Myocyte (in vitro differentiated cells): Measurements from ENCODE around the gene WDR62. TPM values are rescaled to one million over a fixed set of nuclear protein-coding genes. Genes with fewer than 3 reads are reported as not detected.

ENCODE experiments used
- DNase-seq: peaks from one replicate; pipeline ENCODE4 v3.0.0-alpha.2; 2012; ENCODE audit warnings: low read depth
- total RNA-seq: library from RNA; depleted of rRNA; stranded (reverse); fragments of >200 nt; gene quantifications from 2 replicates; pipeline ENCODE4 v1.2.3, GENCODE V29; 2014

The WDR62 gene
- total RNA-seq, 1 donor from 2014 or later: 5.3 TPM

- peak; percentile 97 for DNase-seq
Observed at GRCh38 chr19:36139473-36140303, 85.0 kb downstream of the WDR62 start, which contains the start of gene CAPNS1. Gene CAPNS1 (plus strand): TSS chr19:36140066. CDS start chr19:36141012, 946 bp downstream.

- DNase-seq: peak; percentile 63
Observed at GRCh38 chr19:36140304-36141038, 85.8 kb downstream of the WDR62 start.

GRCh38 chr19:36141039-36141927 is 86.6 kb downstream of the WDR62 start:
- peak; percentile 87 for DNase-seq

- DNase-seq: no peak
Observed at GRCh38 chr19:36142046-36142445, 87.3 kb downstream of the WDR62 start.

- DNase-seq: no peak
Observed at GRCh38 chr19:36142496-36142895, 87.8 kb downstream of the WDR62 start.

GRCh38 chr19:36144624-36145023 is 89.9 kb downstream of the WDR62 start:
- no peak for DNase-seq

- DNase-seq: no peak
Observed at GRCh38 chr19:36149673-36150406, 95.1 kb downstream of the WDR62 start.

DNA sequence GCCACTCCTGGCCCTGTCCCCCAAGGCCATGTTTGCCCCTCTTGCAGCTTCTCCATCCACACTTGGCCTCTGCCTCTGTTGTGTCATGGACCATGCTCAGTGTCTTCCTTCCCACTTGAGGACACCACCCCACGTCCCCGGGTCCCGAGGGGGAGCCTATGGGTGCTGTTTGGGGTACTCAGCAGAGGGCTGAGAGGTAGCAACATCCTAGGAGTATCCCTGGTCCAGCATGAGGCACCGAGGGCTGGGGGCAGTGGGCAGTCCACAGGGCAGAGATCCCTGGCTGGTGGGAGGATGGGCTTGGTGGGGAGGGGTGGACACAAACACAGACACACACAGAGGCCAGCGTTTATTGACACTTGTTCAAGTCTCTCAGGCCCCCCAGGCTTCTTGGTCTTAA is 95.9 kb downstream of the WDR62 start:
- no peak for DNase-seq

GRCh38 chr19:36151144-36152018 is 96.7 kb downstream of the WDR62 start:
- no peak for DNase-seq

GRCh38 chr19:36152019-36152351 is 97.3 kb downstream of the WDR62 start:
- no peak for DNase-seq

DNA sequence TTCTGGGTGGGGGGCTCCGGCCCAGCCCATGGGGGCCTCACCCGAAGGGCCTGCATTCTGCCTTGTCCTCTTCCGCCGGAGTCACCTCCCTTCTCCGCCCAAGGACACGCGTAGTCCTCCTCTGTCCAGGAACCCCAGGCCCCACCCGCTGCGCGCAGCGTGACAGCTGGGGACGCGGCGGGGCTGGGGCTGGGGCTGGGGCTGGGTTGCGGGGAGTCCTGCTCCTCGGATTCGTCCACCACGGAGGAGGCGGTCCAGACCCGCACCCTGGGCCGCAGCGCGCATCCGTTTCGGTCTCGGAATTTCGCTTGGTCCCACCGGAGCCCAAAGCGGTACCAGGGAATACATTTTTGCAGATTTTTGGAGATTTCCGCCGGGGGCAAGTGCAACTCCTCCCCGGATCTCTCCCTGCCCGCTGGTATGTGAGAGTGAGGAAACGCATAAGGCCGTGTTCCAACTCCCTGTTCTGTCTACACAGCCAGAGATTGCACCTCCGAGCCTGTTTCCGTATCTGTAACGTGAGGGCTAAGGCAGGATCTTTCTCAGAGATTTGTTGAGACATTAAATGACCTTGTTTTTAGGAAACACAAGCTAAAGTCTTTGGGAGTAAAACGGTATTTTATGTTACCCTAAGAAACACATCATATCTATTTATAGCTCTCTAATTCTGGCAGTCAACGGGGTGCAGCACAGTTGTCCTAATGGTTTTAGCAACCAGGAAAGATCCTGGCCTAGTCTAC is 97.8 kb downstream of the WDR62 start, which contains the start of gene COX7A1:
Gene COX7A1 (minus strand): TSS at position 96 of the 740 bp plus-strand sequence. CDS start 40 bp downstream, at position 56.
- DNase-seq: peak; percentile 65

DNA sequence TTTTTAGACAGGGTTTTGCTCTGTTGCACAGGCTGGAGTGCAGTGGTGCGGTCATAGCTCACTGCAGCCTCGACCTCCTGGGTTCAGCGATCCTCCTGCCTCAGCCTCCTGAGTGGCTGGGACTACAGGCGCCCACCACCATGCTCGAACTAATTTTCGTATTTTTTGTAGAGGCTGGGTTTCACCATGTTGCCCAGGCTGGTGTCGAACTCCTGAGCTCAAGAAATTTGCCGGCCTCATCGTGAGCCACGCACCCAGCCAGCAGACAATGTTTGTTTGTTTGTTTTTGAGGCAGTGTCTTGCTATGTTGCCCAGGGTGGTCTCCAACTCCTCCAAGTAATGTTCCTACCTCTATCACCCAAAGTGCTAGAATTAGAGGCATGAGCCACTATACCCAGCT is 98.4 kb downstream of the WDR62 start:
- peak; percentile 9 for DNase-seq

Other genes with a start within 250 kb of the WDR62 start
- not detected in 2 replicates for gene PRODH2, start 242.1 kb upstream of the WDR62 start, total RNA-seq
- not detected in 2 replicates for gene NPHS1, start 202.4 kb upstream of the WDR62 start, total RNA-seq
- gene KIRREL2, start 198.0 kb upstream of the WDR62 start, total RNA-seq: not detected in 2 replicates
- gene APLP1, start 186.3 kb upstream of the WDR62 start, total RNA-seq: 10.4 and 30.5 TPM in 2 replicates
- 1.2 and 2.2 TPM in 2 replicates for gene NFKBID, start 154.4 kb upstream of the WDR62 start, total RNA-seq
- not detected in 2 replicates for gene HCST, start 152.4 kb upstream of the WDR62 start, total RNA-seq
- gene TYROBP, start 146.6 kb upstream of the WDR62 start, total RNA-seq: not detected in 2 replicates
- gene LRFN3, start 118.5 kb upstream of the WDR62 start, total RNA-seq: 5.3 and 8.3 TPM in 2 replicates
- gene SDHAF1, start 59.7 kb upstream of the WDR62 start, total RNA-seq: 30.2 and 48.0 TPM in 2 replicates
- not detected in 2 replicates for gene SYNE4, start 46.1 kb upstream of the WDR62 start, total RNA-seq
- gene ALKBH6, start 40.7 kb upstream of the WDR62 start, total RNA-seq: 18.2 and 33.9 TPM in 2 replicates
- gene CLIP3, start 22.0 kb upstream of the WDR62 start, total RNA-seq: 4.9 and 7.6 TPM in 2 replicates
- 14.4 and 16.0 TPM in 2 replicates for gene THAP8, start 612 bp upstream of the WDR62 start, total RNA-seq
- not detected in 2 replicates for gene OVOL3, start 56.2 kb downstream of the WDR62 start, total RNA-seq
- gene POLR2I, start 60.0 kb downstream of the WDR62 start, total RNA-seq: 71.6 and 72.6 TPM in 2 replicates
- gene TBCB, start 60.6 kb downstream of the WDR62 start, total RNA-seq: 168 and 196 TPM in 2 replicates
- 375 and 398 TPM in 2 replicates for gene CAPNS1, start 85.2 kb downstream of the WDR62 start, total RNA-seq
- gene COX7A1, start 97.5 kb downstream of the WDR62 start, total RNA-seq: not detected in 2 replicates
- 3.5 and 4.9 TPM in 2 replicates for gene ZNF565, start 159.8 kb downstream of the WDR62 start, total RNA-seq
- gene ZNF146, start 160.2 kb downstream of the WDR62 start, total RNA-seq: 133 and 134 TPM in 2 replicates